PC-3 (cell line): ENCODE results near the gene PCDHB4.
"Not testable (repeated sequence)": the region's sequence is repeated elsewhere in the genome, so short reads cannot be mapped to it uniquely, and the experiment has no call there.

Experiments
- CTCF ChIP-seq: fragments of 300-600 bp; sonication (generic); conservative IDR thresholded peaks from 2 replicates; pipeline ENCODE4 v1.5.1; 2017; ENCODE audit warnings: antibody characterized with exemption, low read depth, mild to moderate bottlenecking, low read length
- EZH2phosphoT487 ChIP-seq: fragments of 300-600 bp; sonication (generic); IDR thresholded peaks from 2 replicates; pipeline ENCODE4 v1.6.1; 2018; ENCODE audit warnings: mild to moderate bottlenecking, antibody characterized with exemption, low read length, borderline replicate concordance

GRCh38 chr5:141152096-141152495 is 30.5 kb downstream of the PCDHB4 start:
- not testable (repeated sequence) for TF ChIP-seq EZH2phosphoT487, CTCF
